Smooth muscle cell (in vitro differentiated cells): Measurements from ENCODE around the gene ZSCAN20. TPM values are rescaled to one million over a fixed set of nuclear protein-coding genes. Genes with fewer than 3 reads are reported as not detected.

Experiments
- DNase-seq: peaks from one replicate; lab custom pipeline; 2025; ENCODE audit not compliant: unreplicated experiment; lab: John Stamatoyannopoulos, UW
- H2AFZ ChIP-seq: fragments of 200-600 bp; sonication (generic); 2 replicates; pipeline ENCODE4 v1.6.0; 2016; ENCODE audit warnings: antibody characterized with exemption, low read depth, mild to moderate bottlenecking
- H3F3A ChIP-seq: fragments of 200-600 bp; sonication (generic); 2 replicates; pipeline ENCODE4 v1.6.0; 2017; ENCODE audit warnings: antibody characterized with exemption, low read depth
- H3K27ac ChIP-seq: fragments of 200-600 bp; sonication (generic); 2 replicates; pipeline ENCODE4 v1.5.1; 2016; ENCODE audit warnings: low read depth, mild to moderate bottlenecking
- H3K27me3 ChIP-seq: fragments of 200-600 bp; sonication (generic); 2 replicates; pipeline ENCODE4 v1.6.1; 2016; ENCODE audit warnings: low read depth, mild to moderate bottlenecking
- H3K36me3 ChIP-seq: fragments of 200-600 bp; sonication (generic); 2 replicates; pipeline ENCODE4 v1.5.1; 2016; ENCODE audit warnings: low read depth
- H3K4me1 ChIP-seq: fragments of 200-600 bp; sonication (generic); 2 replicates; pipeline ENCODE4 v1.5.1; 2016; ENCODE audit warnings: low read depth
- H3K4me2 ChIP-seq: fragments of 200-600 bp; sonication (generic); 2 replicates; pipeline ENCODE4 v1.6.0; 2016; ENCODE audit warnings: mild to moderate bottlenecking
- H3K4me3 ChIP-seq: fragments of 200-600 bp; sonication (generic); 2 replicates; pipeline ENCODE4 v1.5.1; 2016; ENCODE audit warnings: mild to moderate bottlenecking
- H3K79me2 ChIP-seq: fragments of 200-600 bp; sonication (generic); 2 replicates; pipeline ENCODE4 v1.6.0; 2016; ENCODE audit warnings: low read depth, mild to moderate bottlenecking
- H3K9ac ChIP-seq: fragments of 200-600 bp; sonication (generic); 2 replicates; pipeline ENCODE4 v1.6.0; 2016; ENCODE audit warnings: low read depth
- H3K9me3 ChIP-seq: fragments of 200-600 bp; sonication (generic); replicated peaks from 2 replicates; pipeline ENCODE4 v1.5.1; 2016; ENCODE audit warnings: low read depth
- H4K20me1 ChIP-seq: fragments of 200-600 bp; sonication (generic); 2 replicates; pipeline ENCODE4 v1.6.0; 2016; ENCODE audit warnings: low read depth
- WGBS: methylation state at CpG from one replicate; pipeline ENCODE4 v1.1.7; 2016; ENCODE audit warnings: low lambda C conversion rate; 5-methylcytosine and 5-hydroxymethylcytosine counted together
- polyA plus RNA-seq: library from polyadenylated mRNA; unstranded; fragments of >200 nt; fragmentation: Nextera tagmentation; extraction: Ambion mirVana; gene quantifications from 2 replicates; pipeline ENCODE4 v1.2.1, GENCODE V29; 2016
- total RNA-seq: library from RNA; depleted of rRNA; stranded (reverse); fragments of >200 nt; gene quantifications from 2 replicates; pipeline ENCODE4 v1.2.3, GENCODE V29; 2014
- TF ChIP-seq, protein P1 (sequence below): fragments of 200-600 bp; sonication (generic); IDR thresholded peaks from 2 replicates; pipeline ENCODE4 v1.5.1; 2017; ENCODE audit warnings: borderline replicate concordance, mild to moderate bottlenecking, antibody characterized with exemption; ENCODE audit not compliant: insufficient read depth, poor library complexity, severe bottlenecking

The ZSCAN20 gene
- total and polyA plus RNA-seq, 2 experiments from 2014 or later, result 2.3 to 3.8 TPM

GRCh38 chr1:33468011-33468410 is 4.4 kb upstream of the ZSCAN20 start:
- H3K4me2 ChIP-seq, result no peak overlapping the region
- 98% methylated on average over 4 of the region's 4 CpGs for WGBS
- TF ChIP-seq, protein P1, sequence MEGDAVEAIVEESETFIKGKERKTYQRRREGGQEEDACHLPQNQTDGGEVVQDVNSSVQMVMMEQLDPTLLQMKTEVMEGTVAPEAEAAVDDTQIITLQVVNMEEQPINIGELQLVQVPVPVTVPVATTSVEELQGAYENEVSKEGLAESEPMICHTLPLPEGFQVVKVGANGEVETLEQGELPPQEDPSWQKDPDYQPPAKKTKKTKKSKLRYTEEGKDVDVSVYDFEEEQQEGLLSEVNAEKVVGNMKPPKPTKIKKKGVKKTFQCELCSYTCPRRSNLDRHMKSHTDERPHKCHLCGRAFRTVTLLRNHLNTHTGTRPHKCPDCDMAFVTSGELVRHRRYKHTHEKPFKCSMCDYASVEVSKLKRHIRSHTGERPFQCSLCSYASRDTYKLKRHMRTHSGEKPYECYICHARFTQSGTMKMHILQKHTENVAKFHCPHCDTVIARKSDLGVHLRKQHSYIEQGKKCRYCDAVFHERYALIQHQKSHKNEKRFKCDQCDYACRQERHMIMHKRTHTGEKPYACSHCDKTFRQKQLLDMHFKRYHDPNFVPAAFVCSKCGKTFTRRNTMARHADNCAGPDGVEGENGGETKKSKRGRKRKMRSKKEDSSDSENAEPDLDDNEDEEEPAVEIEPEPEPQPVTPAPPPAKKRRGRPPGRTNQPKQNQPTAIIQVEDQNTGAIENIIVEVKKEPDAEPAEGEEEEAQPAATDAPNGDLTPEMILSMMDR, result no peak

DNA sequence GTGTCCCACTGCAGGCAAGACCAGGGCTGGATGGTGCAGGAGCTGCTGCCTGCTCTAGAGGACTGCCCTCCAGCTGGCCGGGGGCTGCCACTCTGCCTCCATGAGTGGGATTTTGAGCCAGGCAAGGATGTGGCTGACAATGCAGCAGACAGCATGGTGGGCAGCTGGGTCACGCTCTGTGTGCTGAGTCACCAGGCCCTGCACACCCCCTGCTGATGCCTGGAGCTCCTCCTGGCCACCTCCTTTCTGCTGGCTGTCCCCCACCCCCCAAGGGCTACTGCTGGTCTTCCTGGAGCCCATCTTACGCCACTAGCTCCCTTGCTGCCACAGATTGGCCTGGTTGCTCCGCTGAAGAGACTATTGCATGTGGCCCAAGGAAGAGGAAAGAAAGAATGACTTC is 3.9 kb upstream of the ZSCAN20 start:
- peaks cover 6% of the 10 kb centered on the region for H3K4me1 ChIP-seq
- H3K9me3 ChIP-seq, result no peaks in the 10 kb centered on the region
- H3K9ac ChIP-seq, result no peak overlapping the region
- no peaks in the 10 kb centered on the region for H3F3A ChIP-seq
- H3K27ac ChIP-seq, result no peak overlapping the region
- no peaks in the 10 kb centered on the region for H3K36me3 ChIP-seq
- no peak overlapping the region for H3K4me3 ChIP-seq
- WGBS, result 70% methylated on average over 4 of the region's 4 CpGs
- no peak for DNase-seq
- H4K20me1 ChIP-seq, result no peaks in the 10 kb centered on the region
- H3K79me2 ChIP-seq, result peaks cover 6% of the 10 kb centered on the region
- no peaks in the 10 kb centered on the region for H3K27me3 ChIP-seq
- H3K4me2 ChIP-seq, result no peak overlapping the region
- TF ChIP-seq, protein P1, result no peak
- no peak overlapping the region for H2AFZ ChIP-seq

More at GRCh38 chr1:33468011-33468410, 4.4 kb upstream of the ZSCAN20 start:
- Histone ChIP-seq H3K27me3 (no peaks in the 10 kb centered on the region), H2AFZ (no peak overlapping the region), H3K9ac (no peak overlapping the region), H3K9me3 (no peaks in the 10 kb centered on the region), H3K4me3 (no peak overlapping the region), H3K4me1 (peaks cover under 1% of the 10 kb centered on the region), H3K79me2 (peaks cover 2% of the 10 kb centered on the region), H3K27ac (no peak overlapping the region), H3F3A (no peaks in the 10 kb centered on the region), H4K20me1 (no peaks in the 10 kb centered on the region), H3K36me3 (no peaks in the 10 kb centered on the region)
- no peak for DNase-seq

- Histone ChIP-seq H3K9ac (no peak overlapping the region), H3K36me3 (no peaks in the 10 kb centered on the region), H3F3A (no peaks in the 10 kb centered on the region), H3K79me2 (peaks cover 10% of the 10 kb centered on the region), H4K20me1 (no peaks in the 10 kb centered on the region), H3K27me3 (no peaks in the 10 kb centered on the region), H3K4me1 (peaks cover 6% of the 10 kb centered on the region), H3K9me3 (no peaks in the 10 kb centered on the region), H3K4me2 (no peak overlapping the region), H3K27ac (no peak overlapping the region), H3K4me3 (no peak overlapping the region), H2AFZ (no peak overlapping the region)
- no peak for DNase-seq
- TF ChIP-seq, protein P1, result no peak
- WGBS, result 100% methylated on average over 3 of the region's 3 CpGs
Observed at GRCh38 chr1:33468967-33469366, 3.5 kb upstream of the ZSCAN20 start.

DNA sequence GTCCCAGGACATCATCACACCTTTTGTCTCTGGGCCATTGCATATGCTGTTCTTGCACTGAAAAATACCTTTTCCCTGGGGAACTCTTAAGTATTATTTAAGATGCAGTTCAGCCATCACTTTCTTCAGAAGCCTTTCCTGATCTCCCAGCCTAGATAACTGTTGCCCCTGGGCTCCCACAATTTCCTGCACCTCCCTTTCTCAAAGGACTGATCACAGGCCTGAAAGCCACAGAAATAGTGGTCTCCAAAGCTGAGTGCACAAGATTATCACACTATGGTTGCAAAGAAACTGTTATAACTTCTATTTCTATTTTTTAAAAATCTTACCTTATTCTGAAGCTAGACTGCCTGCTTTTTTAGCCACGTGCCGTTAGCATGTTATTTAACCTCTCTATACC is 2.8 kb upstream of the ZSCAN20 start:
- H3K4me1 ChIP-seq, result peaks cover 6% of the 10 kb centered on the region
- H4K20me1 ChIP-seq, result no peaks in the 10 kb centered on the region
- DNase-seq, result no peak
- TF ChIP-seq, protein P1, result no peak
- no peaks in the 10 kb centered on the region for H3K36me3 ChIP-seq
- H2AFZ ChIP-seq, result no peak overlapping the region
- H3K27me3 ChIP-seq, result no peaks in the 10 kb centered on the region
- no peak overlapping the region for H3K4me2 ChIP-seq
- no peaks in the 10 kb centered on the region for H3F3A ChIP-seq
- peaks cover 13% of the 10 kb centered on the region for H3K79me2 ChIP-seq
- H3K27ac ChIP-seq, result no peak overlapping the region
- H3K4me3 ChIP-seq, result no peak overlapping the region
- no peak overlapping the region for H3K9ac ChIP-seq
- H3K9me3 ChIP-seq, result no peaks in the 10 kb centered on the region
- 100% methylated on average over 2 of the region's 2 CpGs for WGBS
